Ishikawa (cell line): Measurements from ENCODE around the gene RNASEH1.

Experiments
- CEBPB ChIP-seq: IDR thresholded peaks from 2 replicates; pipeline ENCODE4 v1.6.1; 2012
- EGR1 ChIP-seq: IDR thresholded peaks from 2 replicates; pipeline ENCODE4 v1.6.1; 2012
- EP300 ChIP-seq: IDR thresholded peaks from 2 replicates; pipeline ENCODE4 v1.6.1; 2012; ENCODE audit warnings: borderline replicate concordance
- TF ChIP-seq, protein P1 (sequence below): IDR thresholded peaks from 2 replicates; pipeline ENCODE4 v1.6.1; 2012; ENCODE audit warnings: low read depth, mild to moderate bottlenecking

DNA sequence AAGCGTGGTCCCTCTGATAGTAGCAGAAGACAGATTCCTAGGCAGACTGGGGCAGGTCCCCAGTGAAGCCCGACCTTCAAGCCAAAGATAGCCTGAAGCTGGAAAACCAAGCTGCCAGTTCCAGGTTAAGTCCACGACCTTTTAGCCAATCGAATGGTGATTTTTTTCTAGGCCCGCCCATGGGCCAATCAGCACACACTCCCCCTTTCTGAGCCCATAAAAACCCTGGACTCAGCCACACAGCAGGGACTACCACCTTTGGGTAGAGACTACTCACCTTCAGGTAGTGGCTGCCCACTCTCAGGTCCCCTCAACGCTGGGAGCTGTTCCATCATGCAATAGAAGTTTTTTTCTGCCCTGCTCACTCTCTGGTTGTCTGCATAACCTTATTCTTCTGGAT is 24.3 kb downstream of the RNASEH1 start:
- TF ChIP-seq CEBPB (no peak), EP300 (no peak), EGR1 (no peak)
- TF ChIP-seq, protein P1, sequence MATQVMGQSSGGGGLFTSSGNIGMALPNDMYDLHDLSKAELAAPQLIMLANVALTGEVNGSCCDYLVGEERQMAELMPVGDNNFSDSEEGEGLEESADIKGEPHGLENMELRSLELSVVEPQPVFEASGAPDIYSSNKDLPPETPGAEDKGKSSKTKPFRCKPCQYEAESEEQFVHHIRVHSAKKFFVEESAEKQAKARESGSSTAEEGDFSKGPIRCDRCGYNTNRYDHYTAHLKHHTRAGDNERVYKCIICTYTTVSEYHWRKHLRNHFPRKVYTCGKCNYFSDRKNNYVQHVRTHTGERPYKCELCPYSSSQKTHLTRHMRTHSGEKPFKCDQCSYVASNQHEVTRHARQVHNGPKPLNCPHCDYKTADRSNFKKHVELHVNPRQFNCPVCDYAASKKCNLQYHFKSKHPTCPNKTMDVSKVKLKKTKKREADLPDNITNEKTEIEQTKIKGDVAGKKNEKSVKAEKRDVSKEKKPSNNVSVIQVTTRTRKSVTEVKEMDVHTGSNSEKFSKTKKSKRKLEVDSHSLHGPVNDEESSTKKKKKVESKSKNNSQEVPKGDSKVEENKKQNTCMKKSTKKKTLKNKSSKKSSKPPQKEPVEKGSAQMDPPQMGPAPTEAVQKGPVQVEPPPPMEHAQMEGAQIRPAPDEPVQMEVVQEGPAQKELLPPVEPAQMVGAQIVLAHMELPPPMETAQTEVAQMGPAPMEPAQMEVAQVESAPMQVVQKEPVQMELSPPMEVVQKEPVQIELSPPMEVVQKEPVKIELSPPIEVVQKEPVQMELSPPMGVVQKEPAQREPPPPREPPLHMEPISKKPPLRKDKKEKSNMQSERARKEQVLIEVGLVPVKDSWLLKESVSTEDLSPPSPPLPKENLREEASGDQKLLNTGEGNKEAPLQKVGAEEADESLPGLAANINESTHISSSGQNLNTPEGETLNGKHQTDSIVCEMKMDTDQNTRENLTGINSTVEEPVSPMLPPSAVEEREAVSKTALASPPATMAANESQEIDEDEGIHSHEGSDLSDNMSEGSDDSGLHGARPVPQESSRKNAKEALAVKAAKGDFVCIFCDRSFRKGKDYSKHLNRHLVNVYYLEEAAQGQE = no peak
